ENCODE measurements around the gene DTHD1.

Gene DTHD1

GRCh38 chr4:36236159-36236558, 45.3 kb upstream of the DTHD1 start:
- H3K9ac ChIP-seq (ENCODE audit: low read depth, low read length, poor library complexity, severe bottlenecking): no peak overlapping the region
- no peak for TF ChIP-seq EZH2phosphoT487 (IDR thresholded peaks at IDR 0.05; ENCODE audit: borderline replicate concordance)
- TF ChIP-seq CTCF (conservative IDR thresholded peaks at IDR 0.05; ENCODE audit: low read length): no peak
- H4K20me1 ChIP-seq (ENCODE audit: insufficient read depth, low read length, poor library complexity, severe bottlenecking): peaks cover 13% of the 10 kb centered on the region
- H3K9me2 ChIP-seq (replicated peaks; ENCODE audit: low read depth, low read length): no peaks in the 10 kb centered on the region
- H3K27me3 ChIP-seq (ENCODE audit: insufficient read depth, low read length, poor library complexity, severe bottlenecking): no peaks in the 10 kb centered on the region
- no peaks in the 10 kb centered on the region for H3K9me3 ChIP-seq (ENCODE audit: insufficient read depth, low read depth, low read length)
- H3K4me2 ChIP-seq (ENCODE audit: low read depth, low read length, poor library complexity, severe bottlenecking): no peak overlapping the region
- H3K4me1 ChIP-seq (ENCODE audit: insufficient read depth, low read length, poor library complexity, severe bottlenecking): peaks cover 50% of the 10 kb centered on the region
- H3K79me2 ChIP-seq (ENCODE audit: insufficient read depth, low read length): peaks cover 90% of the 10 kb centered on the region
- H3K36me3 ChIP-seq (ENCODE audit: insufficient read depth, low read length): 0 out of 2 replicates have a peak, but pooled peaks cover 4% of the 10 kb centered on the region
- peaks cover 3% of the 10 kb centered on the region; the same call in 1 of the 2 replicates for H3F3A ChIP-seq (ENCODE audit: low read depth)
- no peak overlapping the region for H3K4me3 ChIP-seq (ENCODE audit: low read length, poor library complexity, severe bottlenecking)
- H2AFZ ChIP-seq (ENCODE audit: low read length): no peak overlapping the region

GRCh38 chr4:36237366-36238313, 43.8 kb upstream of the DTHD1 start:
- Histone ChIP-seq H3K9me2 (replicated peaks; ENCODE audit: low read depth, low read length) (no peaks in the 10 kb centered on the region), H4K20me1 (ENCODE audit: insufficient read depth, low read length, poor library complexity, severe bottlenecking) (peaks cover 13% of the 10 kb centered on the region), H3K4me2 (ENCODE audit: low read depth, low read length, poor library complexity, severe bottlenecking) (peak overlapping the region; percentile 64), H3K27me3 (ENCODE audit: insufficient read depth, low read length, poor library complexity, severe bottlenecking) (no peaks in the 10 kb centered on the region), H3K4me1 (ENCODE audit: insufficient read depth, low read length, poor library complexity, severe bottlenecking) (peaks cover 64% of the 10 kb centered on the region), H2AFZ (ENCODE audit: low read length) (no peak overlapping the region), H3K9me3 (ENCODE audit: insufficient read depth, low read depth, low read length) (no peaks in the 10 kb centered on the region), H3K36me3 (ENCODE audit: insufficient read depth, low read length) (0 out of 2 replicates have a peak, but pooled peaks cover 4% of the 10 kb centered on the region), H3K4me3 (ENCODE audit: low read length, poor library complexity, severe bottlenecking) (peak overlapping the region; percentile 44), H3F3A (ENCODE audit: low read depth) (peaks cover 3% of the 10 kb centered on the region; the same call in 1 of the 2 replicates), H3K79me2 (ENCODE audit: insufficient read depth, low read length) (peaks cover 92% of the 10 kb centered on the region), H3K9ac (ENCODE audit: low read depth, low read length, poor library complexity, severe bottlenecking) (no peak overlapping the region)
- TF ChIP-seq EZH2phosphoT487 (IDR thresholded peaks at IDR 0.05; ENCODE audit: borderline replicate concordance) (no peak), CTCF (conservative IDR thresholded peaks at IDR 0.05; ENCODE audit: low read length) (no peak)

- Histone ChIP-seq H4K20me1 (ENCODE audit: insufficient read depth, low read length, poor library complexity, severe bottlenecking) (peaks cover 13% of the 10 kb centered on the region), H3K9ac (ENCODE audit: low read depth, low read length, poor library complexity, severe bottlenecking) (peak overlapping the region; percentile 97), H3K4me3 (ENCODE audit: low read length, poor library complexity, severe bottlenecking) (peak overlapping the region; percentile 98), H3K79me2 (ENCODE audit: insufficient read depth, low read length) (peaks cover 65% of the 10 kb centered on the region), H3K9me2 (replicated peaks; ENCODE audit: low read depth, low read length) (no peaks in the 10 kb centered on the region), H3K36me3 (ENCODE audit: insufficient read depth, low read length) (0 out of 2 replicates have a peak, but pooled peaks cover 4% of the 10 kb centered on the region), H3K27me3 (ENCODE audit: insufficient read depth, low read length, poor library complexity, severe bottlenecking) (no peaks in the 10 kb centered on the region), H3K4me1 (ENCODE audit: insufficient read depth, low read length, poor library complexity, severe bottlenecking) (peaks cover 64% of the 10 kb centered on the region), H3F3A (ENCODE audit: low read depth) (peaks cover 3% of the 10 kb centered on the region; the same call in 1 of the 2 replicates), H3K4me2 (ENCODE audit: low read depth, low read length, poor library complexity, severe bottlenecking) (peak overlapping the region; percentile 89), H3K9me3 (ENCODE audit: insufficient read depth, low read depth, low read length) (no peaks in the 10 kb centered on the region), H2AFZ (ENCODE audit: low read length) (no peak overlapping the region)
- TF ChIP-seq EZH2phosphoT487 (IDR thresholded peaks at IDR 0.05; ENCODE audit: borderline replicate concordance): no peak
- TF ChIP-seq CTCF (conservative IDR thresholded peaks at IDR 0.05; ENCODE audit: low read length): no peak
Measured at GRCh38 chr4:36241771-36242170, 39.6 kb upstream of the DTHD1 start.

Measured in Loucy (cell line).